Hepatocyte (in vitro differentiated cells): Measurements from ENCODE around the gene SPATA22. TPM values are rescaled to one million over a fixed set of nuclear protein-coding genes. Genes with fewer than 3 reads are reported as not detected.

Experiments
- DNase-seq: peaks from one replicate; pipeline ENCODE4 v3.0.0-alpha.2; 2016; ENCODE audit warnings: low spot score
- H2AFZ ChIP-seq: fragments of 200-600 bp; sonication (generic); 2 replicates; pipeline ENCODE4 v1.6.0; 2016; ENCODE audit warnings: antibody characterized with exemption, mild to moderate bottlenecking
- H3K27ac ChIP-seq: fragments of 200-600 bp; sonication (generic); 2 replicates; pipeline ENCODE4 v1.5.1; 2016; ENCODE audit warnings: mild to moderate bottlenecking
- H3K27me3 ChIP-seq: fragments of 200-600 bp; sonication (generic); 2 replicates; pipeline ENCODE4 v1.6.1; 2016
- H3K36me3 ChIP-seq: fragments of 200-600 bp; sonication (generic); replicated peaks from 2 replicates; pipeline ENCODE4 v1.5.1; 2016; ENCODE audit warnings: low read depth; ENCODE audit not compliant: insufficient read depth
- H3K4me1 ChIP-seq: fragments of 200-600 bp; sonication (generic); 2 replicates; pipeline ENCODE4 v1.5.1; 2016; ENCODE audit warnings: mild to moderate bottlenecking, moderate library complexity; ENCODE audit not compliant: insufficient read depth
- H3K4me2 ChIP-seq: fragments of 200-600 bp; sonication (generic); 2 replicates; pipeline ENCODE4 v1.6.0; 2016
- H3K4me3 ChIP-seq: fragments of 200-600 bp; sonication (generic); 2 replicates; pipeline ENCODE4 v1.5.1; 2016; ENCODE audit warnings: mild to moderate bottlenecking
- H3K79me2 ChIP-seq: fragments of 200-600 bp; sonication (generic); 2 replicates; pipeline ENCODE4 v1.6.0; 2017; ENCODE audit warnings: mild to moderate bottlenecking
- H3K9me2 ChIP-seq: fragments of 200-600 bp; sonication (generic); replicated peaks from 2 replicates; pipeline ENCODE4 v1.6.0; 2017; ENCODE audit warnings: mild to moderate bottlenecking; ENCODE audit not compliant: insufficient read depth
- H3K9me3 ChIP-seq: fragments of 200-600 bp; sonication (generic); 2 replicates; pipeline ENCODE4 v1.5.1; 2016; ENCODE audit warnings: low read depth, mild to moderate bottlenecking
- H4K20me1 ChIP-seq: fragments of 200-600 bp; sonication (generic); 2 replicates; pipeline ENCODE4 v1.6.0; 2016; ENCODE audit warnings: mild to moderate bottlenecking; ENCODE audit not compliant: insufficient read depth, poor library complexity, severe bottlenecking
- CTCF ChIP-seq: fragments of 200-600 bp; sonication (generic); IDR thresholded peaks from 2 replicates; pipeline ENCODE4 v1.5.1; 2016; ENCODE audit warnings: antibody characterized with exemption, mild to moderate bottlenecking; ENCODE audit not compliant: poor library complexity
- EZH2 ChIP-seq: fragments of 200-600 bp; sonication (generic); IDR thresholded peaks from 2 replicates; pipeline ENCODE4 v1.6.1; 2016; ENCODE audit warnings: antibody characterized with exemption, mild to moderate bottlenecking, borderline replicate concordance
- EZH2phosphoT487 ChIP-seq: fragments of 200-600 bp; sonication (generic); IDR thresholded peaks from one replicate; pipeline ENCODE4 v1.6.1; 2018; ENCODE audit warnings: antibody characterized with exemption, mild to moderate bottlenecking, low read depth, moderate library complexity; ENCODE audit not compliant: unreplicated experiment, severe bottlenecking
- WGBS: methylation state at CpG from one replicate; pipeline ENCODE4 v1.1.6; 2016; ENCODE audit warnings: low lambda C conversion rate; ENCODE audit errors: missing lambda C conversion rate; 5-methylcytosine and 5-hydroxymethylcytosine counted together
- polyA plus RNA-seq: library from polyadenylated mRNA; unstranded; fragments of >200 nt; fragmentation: Nextera tagmentation; extraction: Ambion mirVana; gene quantifications from 2 replicates; pipeline ENCODE4 v1.2.1, GENCODE V29; 2016
- total RNA-seq: library from RNA; depleted of rRNA; stranded (reverse); fragments of >200 nt; gene quantifications from 2 replicates; pipeline ENCODE4 v1.2.3, GENCODE V29; 2014

The SPATA22 gene
- total and polyA plus RNA-seq, 2 experiments from 2014 or later: not detected

DNA sequence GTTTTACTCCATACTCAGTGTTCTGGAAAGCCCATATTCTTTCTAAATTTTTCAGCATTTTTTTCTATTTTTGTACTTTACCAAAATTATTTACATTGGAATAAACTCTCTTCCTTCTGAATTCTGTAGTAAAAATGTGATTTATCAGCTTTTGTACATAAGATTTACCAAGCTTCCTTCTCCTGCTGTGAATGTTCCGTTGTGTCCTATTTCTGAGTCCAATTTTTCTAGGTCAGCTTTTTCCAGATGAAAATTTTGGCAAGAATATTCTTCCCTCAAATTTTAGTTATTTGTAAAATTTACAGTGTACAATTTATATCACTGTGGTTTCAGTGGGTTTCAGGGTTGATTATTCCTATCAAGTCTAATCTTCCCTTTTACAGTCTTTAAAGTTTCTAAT, 31.7 kb upstream of the SPATA22 start:
- Histone ChIP-seq H4K20me1 (no peaks in the 10 kb centered on the region), H3K27me3 (no peaks in the 10 kb centered on the region), H3K9me2 (no peaks in the 10 kb centered on the region), H2AFZ (no peak overlapping the region), H3K27ac (no peak overlapping the region), H3K36me3 (no peaks in the 10 kb centered on the region), H3K79me2 (no peaks in the 10 kb centered on the region), H3K4me3 (no peak overlapping the region), H3K9me3 (no peaks in the 10 kb centered on the region), H3K4me2 (no peak overlapping the region), H3K4me1 (no peaks in the 10 kb centered on the region)
- DNase-seq: no peak
- TF ChIP-seq EZH2: no peak
- TF ChIP-seq CTCF: no peak
- no peak for TF ChIP-seq EZH2phosphoT487
- 82% methylated on average over 1 of the region's 1 CpG for WGBS

DNA sequence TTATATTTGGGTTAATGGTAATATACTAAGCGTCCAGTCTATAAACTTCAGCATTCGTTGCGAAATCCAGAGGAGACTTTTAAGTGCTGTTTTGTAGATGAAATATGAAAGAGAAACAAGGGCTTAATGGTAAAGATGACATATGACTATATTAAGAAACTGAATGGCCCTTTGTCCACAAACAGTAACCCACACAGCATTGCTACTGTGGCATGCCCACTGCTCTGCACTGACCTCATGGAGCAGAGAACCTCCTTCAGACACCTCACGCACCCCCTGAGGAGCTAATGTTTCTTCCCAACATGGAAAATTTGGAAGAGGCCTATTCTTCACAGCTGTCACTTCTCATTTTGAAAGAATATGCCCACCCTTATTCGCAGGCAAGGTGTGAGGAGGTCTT, 30.8 kb upstream of the SPATA22 start:
- Histone ChIP-seq H3K27ac (no peak overlapping the region), H2AFZ (no peak overlapping the region), H3K36me3 (no peaks in the 10 kb centered on the region), H3K4me1 (no peaks in the 10 kb centered on the region), H3K9me3 (no peaks in the 10 kb centered on the region), H3K4me3 (no peak overlapping the region), H3K27me3 (no peaks in the 10 kb centered on the region), H3K79me2 (no peaks in the 10 kb centered on the region), H3K9me2 (no peaks in the 10 kb centered on the region), H4K20me1 (no peaks in the 10 kb centered on the region), H3K4me2 (no peak overlapping the region)
- DNase-seq: no peak
- WGBS: 74% methylated on average over 5 of the region's 5 CpGs
- TF ChIP-seq CTCF: no peak

GRCh38 chr17:3501344-3501743, 29.7 kb upstream of the SPATA22 start:
- Histone ChIP-seq H3K27me3 (no peaks in the 10 kb centered on the region), H3K9me2 (no peaks in the 10 kb centered on the region), H2AFZ (no peak overlapping the region), H3K4me3 (no peak overlapping the region), H3K4me1 (no peaks in the 10 kb centered on the region), H4K20me1 (no peaks in the 10 kb centered on the region), H3K4me2 (no peak overlapping the region), H3K79me2 (no peaks in the 10 kb centered on the region), H3K9me3 (no peaks in the 10 kb centered on the region), H3K27ac (no peak overlapping the region), H3K36me3 (no peaks in the 10 kb centered on the region)
- no peak for DNase-seq
- WGBS: 71% methylated on average over 5 of the region's 5 CpGs
- TF ChIP-seq CTCF: no peak
- TF ChIP-seq EZH2: no peak
- no peak for TF ChIP-seq EZH2phosphoT487

DNA sequence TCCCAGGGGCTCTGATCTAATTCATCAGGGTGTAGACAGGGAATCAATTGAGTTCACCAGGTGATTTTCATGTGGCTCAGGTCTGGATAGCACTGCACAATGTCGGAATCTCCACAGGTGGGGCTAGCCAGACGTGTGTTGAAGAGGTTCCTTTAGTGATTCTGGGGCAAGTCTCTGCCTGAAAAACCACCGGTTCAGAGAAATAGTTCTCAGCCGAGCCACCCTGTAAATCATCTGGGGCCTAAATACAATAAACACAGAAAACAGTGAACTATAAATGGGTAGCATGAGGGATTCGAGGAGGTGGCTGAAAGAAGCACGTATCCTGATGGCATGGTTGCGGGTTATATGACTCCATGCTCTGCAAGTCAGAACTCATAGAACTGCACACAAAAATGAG, 25.5 kb upstream of the SPATA22 start:
- Histone ChIP-seq H3K9me3 (no peaks in the 10 kb centered on the region), H3K9me2 (no peaks in the 10 kb centered on the region), H4K20me1 (no peaks in the 10 kb centered on the region), H3K79me2 (no peaks in the 10 kb centered on the region), H3K4me2 (no peak overlapping the region), H3K27me3 (no peaks in the 10 kb centered on the region), H3K36me3 (no peaks in the 10 kb centered on the region), H3K4me1 (no peaks in the 10 kb centered on the region), H3K4me3 (no peak overlapping the region), H3K27ac (no peak overlapping the region), H2AFZ (no peak overlapping the region)
- TF ChIP-seq EZH2phosphoT487 (no peak), CTCF (no peak), EZH2 (no peak)
- WGBS: 83% methylated on average over 7 of the region's 7 CpGs
- DNase-seq: no peak
